GM12864 (cell line): ENCODE measurements around the gene CXCL16.
"Not testable (repeated sequence)": the region's sequence is repeated elsewhere in the genome, so short reads cannot be mapped to it uniquely, and the experiment has no call there.

Source experiments
- DNase-seq: peaks from one replicate; pipeline ENCODE4 v3.0.0-alpha.2; 2011; ENCODE audit warnings: low read depth
- H3K4me3 ChIP-seq: 2 replicates; pipeline ENCODE4 v1.5.1; 2011; ENCODE audit warnings: mild to moderate bottlenecking, low read depth, low read length, control low read depth
- CTCF ChIP-seq: IDR thresholded peaks from 2 replicates; pipeline ENCODE4 v1.5.1; 2011; ENCODE audit warnings: low read depth, mild to moderate bottlenecking, moderate library complexity, low read length, control low read depth, inconsistent platforms; ENCODE audit errors: missing control alignments

CXCL16 gene

GRCh38 chr17:4717791-4718190, 21.9 kb downstream of the CXCL16 start:
- TF ChIP-seq CTCF, result no peak
- DNase-seq, result no peak
- no peak overlapping the region for H3K4me3 ChIP-seq

- DNase-seq, result no peak
- TF ChIP-seq CTCF, result no peak
Observed at GRCh38 chr17:4716081-4716480, 23.6 kb downstream of the CXCL16 start.

GRCh38 chr17:4715063-4715744, 24.5 kb downstream of the CXCL16 start:
- TF ChIP-seq CTCF, result no peak
- no peak overlapping the region for H3K4me3 ChIP-seq
- DNase-seq, result no peak

More at GRCh38 chr17:4716081-4716480, 23.6 kb downstream of the CXCL16 start:
- no peak overlapping the region for H3K4me3 ChIP-seq

GRCh38 chr17:4714340-4715062, 25.2 kb downstream of the CXCL16 start:
- H3K4me3 ChIP-seq, DNase-seq: not testable (repeated sequence)

- DNase-seq, result no peak
- no peak for TF ChIP-seq CTCF
- no peak overlapping the region for H3K4me3 ChIP-seq
Observed at GRCh38 chr17:4712526-4712925, 27.2 kb downstream of the CXCL16 start.

GRCh38 chr17:4711661-4712181, 28.0 kb downstream of the CXCL16 start:
- no peak for DNase-seq
- no peak for TF ChIP-seq CTCF
- H3K4me3 ChIP-seq, result peak overlapping the region; percentile 77

- no peak for DNase-seq
- H3K4me3 ChIP-seq, result peak overlapping the region; percentile 77
- TF ChIP-seq CTCF, result no peak
Observed at GRCh38 chr17:4710693-4711634, 28.8 kb downstream of the CXCL16 start.
